HCT116 (cell line): Measurements from ENCODE around the gene RNPEPL1. TPM values are rescaled to one million over a fixed set of nuclear protein-coding genes. Genes with fewer than 3 reads are reported as not detected.
"Not testable (repeated sequence)": the region's sequence is repeated elsewhere in the genome, so short reads cannot be mapped to it uniquely, and the experiment has no call there.

ENCODE experiments used
- ATAC-seq: fragments of 200-7000 bp; cut with Tn5 transposase; 2 replicates; pipeline ENCODE4 v1.9.1; 2020; ENCODE audit warnings: mild to moderate bottlenecking, moderate library complexity
- BruUV-seq: library from RNA; stranded (reverse); fragments of 400-500 nt; replicated peaks from 2 replicates; lab custom pipeline; 2021; lab: Mats Ljungman, UMichigan
- CTCF ChIA-PET: fragments of 300-600 bp; sonication (Branson Sonifier 250); formaldehyde crosslinking; loops from one replicate; lab custom pipeline; 2021; ENCODE audit warnings: antibody characterized with exemption; lab: Charles Lee
- POLR2A ChIA-PET: fragments of 300-600, 350-600 bp; sonication (Branson Sonifier 250); formaldehyde crosslinking; loops from one replicate; lab custom pipeline; 2021; ENCODE audit warnings: antibody characterized with exemption; lab: Charles Lee
- RAD21 ChIA-PET, 2 experiments: fragments of 300-600 bp; sonication (Branson Sonifier 250); formaldehyde crosslinking; loops; one replicate each; lab custom pipeline; 2023; ENCODE audit warnings: low total read pairs in 2 of 2; ENCODE audit not compliant: uncharacterized antibody in 2 of 2, unreplicated experiment in 2 of 2, low non-redundant PET in 1 of 2; lab: Charles Lee
- DNase-seq: peaks from one replicate; pipeline ENCODE4 v3.0.0-alpha.2; 2010; ENCODE audit warnings: low read depth, low spot score
- H2AFZ ChIP-seq: fragments of 200-600 bp; shearing (Covaris generic), sonication (generic); 2 replicates; pipeline ENCODE4 v1.6.1; 2017; ENCODE audit warnings: low read depth, mixed run types, mixed read lengths, antibody characterized with exemption, low read length; ENCODE audit not compliant: poor library complexity, severe bottlenecking
- H3K27ac ChIP-seq: 2 replicates; pipeline ENCODE4 v1.5.1; 2012; ENCODE audit warnings: low read depth, low read length
- H3K27me3 ChIP-seq: fragments of 200-600 bp; sonication (generic); 2 replicates; pipeline ENCODE4 v1.6.1; 2016; ENCODE audit warnings: mixed run types, low read length, mixed read lengths; ENCODE audit not compliant: insufficient read depth
- H3K36me3 ChIP-seq, 2 experiments: fragments of 200-500 bp in 1 of 2; fragments of 200-600 bp in 1 of 2; sonication (Bioruptor generic) in 1 of 2; sonication (generic) in 1 of 2; 2 replicates each; pipeline versions ENCODE4 v1.5.1 to v1.6.1; 2014 to 2016; ENCODE audit warnings: low read length in 2 of 2, inconsistent platforms in 1 of 2, mixed read lengths in 1 of 2, mixed run types in 1 of 2; ENCODE audit not compliant: insufficient read depth in 2 of 2, control insufficient read depth in 1 of 2
- H3K4me1 ChIP-seq, 2 experiments: fragments of 200-600 bp in 1 of 2; sonication (generic) in 1 of 2; 2 replicates each; pipeline versions ENCODE4 v1.5.1 to v1.6.1; 2012 to 2017; ENCODE audit warnings: low read length in 2 of 2, inconsistent platforms in 1 of 2, mild to moderate bottlenecking in 1 of 2, mixed read lengths in 1 of 2, mixed run types in 1 of 2, moderate library complexity in 1 of 2; ENCODE audit not compliant: insufficient read depth in 2 of 2, control insufficient read depth in 1 of 2
- H3K4me2 ChIP-seq: fragments of 200-600 bp; sonication (generic); 2 replicates; pipeline ENCODE4 v1.6.1; 2017; ENCODE audit warnings: mixed run types, low read length, mixed read lengths
- H3K4me3 ChIP-seq, 2 experiments: fragments of 200-600 bp in 1 of 2; sonication (generic) in 1 of 2; replicated peaks in 1 of 2; 2 replicates each; pipeline ENCODE4 v1.5.1; 2011 to 2016; ENCODE audit warnings: low read length in 2 of 2, control low read depth in 1 of 2, low read depth in 1 of 2, mild to moderate bottlenecking in 1 of 2, mixed read lengths in 1 of 2, mixed run types in 1 of 2
- H3K79me2 ChIP-seq: fragments of 200-600 bp; sonication (generic); 2 replicates; pipeline ENCODE4 v1.6.1; 2017; ENCODE audit warnings: mild to moderate bottlenecking, mixed run types, low read length, moderate library complexity, mixed read lengths; ENCODE audit not compliant: insufficient read depth
- H3K9ac ChIP-seq: fragments of 200-600 bp; sonication (generic); 2 replicates; pipeline ENCODE4 v1.6.1; 2016; ENCODE audit warnings: low read length, mixed read lengths
- H3K9me2 ChIP-seq: fragments of 200-600 bp; sonication (generic), shearing (Covaris generic); 2 replicates; pipeline ENCODE4 v1.6.1; 2017; ENCODE audit warnings: mixed run types, mild to moderate bottlenecking, moderate library complexity; ENCODE audit not compliant: insufficient read depth
- H3K9me3 ChIP-seq, 2 experiments: fragments of 200-500 bp in 1 of 2; fragments of 200-600 bp in 1 of 2; sonication (Bioruptor generic) in 1 of 2; sonication (generic) in 1 of 2; 2 replicates each; pipeline ENCODE4 v1.6.1; 2014 to 2017; ENCODE audit warnings: low read length in 2 of 2, mixed read lengths in 2 of 2, inconsistent platforms in 1 of 2, low read depth in 1 of 2, mild to moderate bottlenecking in 1 of 2, mixed run types in 1 of 2, moderate library complexity in 1 of 2; ENCODE audit not compliant: control insufficient read depth in 1 of 2, insufficient read depth in 1 of 2
- H4K20me1 ChIP-seq: fragments of 200-600 bp; sonication (generic), shearing (Covaris generic); 2 replicates; pipeline ENCODE4 v1.6.1; 2017; ENCODE audit warnings: mixed run types, mild to moderate bottlenecking, moderate library complexity; ENCODE audit not compliant: insufficient read depth
- EGR1 ChIP-seq: IDR thresholded peaks from 2 replicates; pipeline ENCODE4 v1.6.1; 2012; ENCODE audit warnings: low read depth
- ELF1 ChIP-seq: IDR thresholded peaks from 2 replicates; pipeline ENCODE4 v1.6.1; 2012; ENCODE audit warnings: low read depth, borderline replicate concordance
- EZH2 ChIP-seq: fragments of 200-600 bp; sonication (generic); IDR thresholded peaks from 2 replicates; pipeline ENCODE4 v1.6.1; 2017; ENCODE audit warnings: antibody characterized with exemption, mixed run types
- FOSL1 ChIP-seq: IDR thresholded peaks from 2 replicates; pipeline ENCODE4 v1.6.1; 2012; ENCODE audit warnings: low read depth
- JUND ChIP-seq: IDR thresholded peaks from 2 replicates; pipeline ENCODE4 v1.6.1; 2012
- POLR2AphosphoS5 ChIP-seq: IDR thresholded peaks from 2 replicates; pipeline ENCODE4 v1.6.1; 2011; ENCODE audit warnings: mild to moderate bottlenecking, low read depth, low read length, moderate library complexity
- SP1 ChIP-seq: IDR thresholded peaks from 2 replicates; pipeline ENCODE4 v1.6.1; 2012; ENCODE audit warnings: low read depth
- YY1 ChIP-seq: IDR thresholded peaks from 2 replicates; pipeline ENCODE4 v1.6.1; 2011; ENCODE audit warnings: low read length, low read depth, moderate library complexity, mild to moderate bottlenecking; ENCODE audit not compliant: insufficient replicate concordance; ENCODE audit errors: extremely low read depth
- ZFX ChIP-seq: fragments of 450-650 bp; IDR thresholded peaks from 2 replicates; pipeline ENCODE4 v1.6.1; 2017
- ZNF274 ChIP-seq: fragments of 200-500 bp; sonication (Bioruptor generic); IDR thresholded peaks from 2 replicates; pipeline ENCODE4 v1.6.1; 2014; ENCODE audit warnings: mild to moderate bottlenecking, low read depth, low read length, inconsistent platforms
- intact Hi-C: fragments of 100-400 bp; cut with micrococcal nuclease; formaldehyde crosslinking; loops from 2 replicates; pipeline ENCODE4 v1.10.0; 2022
- total RNA-seq: library from RNA; stranded (reverse); gene quantifications from one replicate; pipeline ENCODE4 v1.2.1, GENCODE V29; 2021; ENCODE audit not compliant: unreplicated experiment
- TF ChIP-seq, protein P1 (sequence below): IDR thresholded peaks from 2 replicates; pipeline ENCODE4 v1.6.1; 2012

Gene RNPEPL1
- total RNA-seq, 1 experiment from 2014 or later = 49.7 TPM

DNA sequence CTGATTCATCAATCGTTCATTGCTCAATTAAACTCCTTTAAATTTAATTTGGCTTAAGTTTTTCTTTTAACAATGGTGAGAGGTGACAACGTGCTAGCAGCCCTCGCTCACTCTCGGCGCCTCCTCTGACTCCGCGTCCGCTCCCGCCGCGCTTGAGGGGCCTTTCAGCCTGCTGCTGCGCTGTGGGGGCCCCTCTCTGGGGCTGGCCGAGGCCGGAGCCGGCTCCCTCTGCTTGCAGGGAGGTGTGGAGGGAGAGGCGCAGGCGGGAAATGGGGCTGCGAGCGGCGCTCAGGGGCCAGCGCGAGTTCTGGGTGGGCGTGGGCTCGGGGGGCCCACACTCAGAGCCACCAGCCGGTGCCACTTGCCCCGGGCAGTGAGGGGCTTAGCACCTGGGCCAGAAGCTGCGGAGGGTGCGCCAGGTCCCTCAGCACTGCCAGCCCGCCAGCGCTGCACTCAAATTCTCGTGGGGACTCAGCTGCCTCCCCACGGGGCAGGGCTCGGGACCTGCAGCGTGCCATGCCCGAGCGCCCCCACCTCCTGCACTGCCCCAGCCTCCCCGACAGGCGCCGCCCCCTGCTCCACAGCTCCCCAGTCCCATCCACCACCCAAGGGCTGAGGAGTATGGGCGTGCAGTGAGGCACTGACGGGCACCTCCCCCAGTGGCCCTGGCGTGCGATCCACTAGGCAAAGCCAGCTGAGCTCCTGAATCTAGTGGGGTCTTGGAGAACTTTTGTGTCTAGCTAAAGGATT, 30.1 kb upstream of the RNPEPL1 start (continued):
- no peak for TF ChIP-seq SP1
- TF ChIP-seq EGR1 = no peak
- no peak for TF ChIP-seq POLR2AphosphoS5
- no peak for TF ChIP-seq EZH2
- no peak for TF ChIP-seq FOSL1

DNA sequence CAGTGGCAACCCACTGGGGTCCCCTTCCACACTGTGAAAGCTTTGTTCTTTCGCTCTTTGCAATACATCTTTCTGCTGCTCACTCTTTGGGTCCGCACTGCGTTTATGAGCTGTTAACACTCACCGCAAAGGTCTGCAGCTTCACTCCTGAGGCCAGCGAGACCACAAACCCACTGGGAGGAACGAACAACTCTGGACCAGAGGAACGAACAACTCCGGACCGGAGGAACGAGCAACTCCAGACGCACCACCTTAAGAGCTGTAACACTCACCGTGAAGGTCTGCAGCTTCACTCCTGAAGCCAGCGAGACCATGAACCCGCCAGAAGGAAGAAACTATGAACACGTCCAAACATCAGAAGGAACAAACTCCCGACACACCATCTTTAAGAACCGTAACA, 29.2 kb upstream of the RNPEPL1 start:
- H4K20me1 ChIP-seq, BruUV-seq, H3K4me1 ChIP-seq, POLR2A ChIA-PET, CTCF ChIA-PET, H3K4me3 ChIP-seq, DNase-seq, H2AFZ ChIP-seq, RAD21 ChIA-PET, intact Hi-C loops, H3K27me3 ChIP-seq, ATAC-seq, H3K9me2 ChIP-seq, H3K9ac ChIP-seq, H3K4me2 ChIP-seq, H3K27ac ChIP-seq: not testable (repeated sequence)
- Histone ChIP-seq H3K36me3 (peaks cover 2 to 20% of the 10 kb centered on the region in 2 experiments; a peak in 2 of 4 replicates), H3K9me3 (peaks cover 3 to 12% of the 10 kb centered on the region in 2 experiments; a peak in 2 of 4 replicates), H3K79me2 (peaks cover 10% of the 10 kb centered on the region)

DNA sequence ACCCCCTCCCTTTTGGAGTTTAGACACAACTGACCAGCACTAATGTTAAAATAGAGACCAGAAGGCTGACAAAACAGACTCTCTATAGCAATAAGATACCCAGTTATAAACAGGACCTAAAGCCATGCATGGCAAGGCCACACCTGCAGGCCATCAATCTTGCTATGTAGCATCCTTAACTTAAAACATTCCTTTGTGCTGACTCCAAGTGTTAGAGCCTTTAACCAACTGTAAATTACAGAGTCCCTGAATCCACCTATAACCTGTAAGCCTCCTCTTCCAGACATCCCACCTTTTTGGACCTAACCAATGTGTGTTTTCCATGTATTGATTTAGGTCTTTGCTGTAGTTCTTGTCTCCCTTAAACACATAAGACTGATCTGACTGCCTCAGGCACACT, 28.4 kb upstream of the RNPEPL1 start:
- no peak for ATAC-seq
- Histone ChIP-seq H3K4me3 (no peak overlapping the region), H3K9me2 (no peaks in the 10 kb centered on the region), H3K27ac (no peak overlapping the region), H3K36me3 (peaks cover 2 to 20% of the 10 kb centered on the region in 2 experiments; a peak in 2 of 4 replicates), H4K20me1 (no peaks in the 10 kb centered on the region), H3K9ac (no peak overlapping the region), H3K4me1 (no peaks in the 10 kb centered on the region), H3K4me2 (no peak overlapping the region), H3K79me2 (peaks cover 10% of the 10 kb centered on the region), H3K27me3 (no peaks in the 10 kb centered on the region), H2AFZ (no peak overlapping the region), H3K9me3 (peaks cover 3 to 12% of the 10 kb centered on the region in 2 experiments; a peak in 2 of 4 replicates)
- no TSS peak for BruUV-seq
- intact Hi-C loops = no loop called here
- ChIA-PET RAD21 (no interaction called here), CTCF (no interaction called here), POLR2A (no interaction called here)
- TF ChIP-seq ELF1 (no peak), YY1 (no peak), JUND (no peak), ZNF274 (no peak), ZFX (no peak)
- TF ChIP-seq, protein P1, sequence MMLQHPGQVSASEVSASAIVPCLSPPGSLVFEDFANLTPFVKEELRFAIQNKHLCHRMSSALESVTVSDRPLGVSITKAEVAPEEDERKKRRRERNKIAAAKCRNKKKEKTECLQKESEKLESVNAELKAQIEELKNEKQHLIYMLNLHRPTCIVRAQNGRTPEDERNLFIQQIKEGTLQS = no peak
- DNase-seq = no peak
